Upper lobe of left lung (tissue), 4 donors: ENCODE results near the gene TMEM190.

ENCODE experiments used
- EP300 ChIP-seq, 4 donors: sonication (generic); formaldehyde crosslinking; IDR thresholded peaks; one replicate each; pipeline ENCODE4 v1.5.1; 2017; ENCODE audit warnings: antibody characterized with exemption in 4 of 4, control low read depth in 2 of 4
- POLR2A ChIP-seq, 4 donors: fragments of 450-650 bp; IDR thresholded peaks; one replicate each; pipeline ENCODE4 v1.5.1; 2016 to 2017; ENCODE audit warnings: antibody characterized with exemption in 4 of 4, mild to moderate bottlenecking in 2 of 4
- POLR2AphosphoS5 ChIP-seq, 2 donors: sonication (generic); formaldehyde crosslinking; IDR thresholded peaks; one replicate each; pipeline ENCODE4 v1.5.1; 2017; ENCODE audit warnings: antibody characterized with exemption in 2 of 2
- TF ChIP-seq, protein P1 (sequence below), 6 experiments: fragments of 450-650 bp in 4 of 6; fragments of 200-600 bp in 2 of 6; sonication (generic) in 2 of 6; IDR thresholded peaks; one replicate each; pipeline ENCODE4 v1.5.1; 2016 to 2019; ENCODE audit warnings: antibody characterized with exemption in 6 of 6

DNA sequence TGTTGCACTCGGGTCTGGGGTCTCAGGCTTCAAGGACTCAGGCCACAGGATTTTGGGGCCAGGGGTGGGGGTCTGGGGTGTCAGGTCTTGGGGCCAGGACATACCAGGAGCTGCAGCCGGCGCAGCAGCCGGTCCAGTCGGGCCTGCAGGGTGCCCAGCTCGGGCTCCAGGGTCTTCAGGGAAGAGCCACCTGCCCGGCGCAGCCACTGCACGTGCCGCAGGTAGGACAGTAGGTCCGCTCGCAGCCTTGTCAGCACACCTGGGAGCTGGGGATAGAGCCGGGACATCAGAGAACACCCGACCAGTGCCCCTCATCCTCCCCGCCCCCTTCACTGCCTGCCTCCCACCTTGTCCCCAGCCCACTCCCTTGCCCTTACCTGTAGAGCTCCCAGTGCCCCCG lies 8.5 kb upstream of the TMEM190 start:
- TF ChIP-seq, protein P1, sequence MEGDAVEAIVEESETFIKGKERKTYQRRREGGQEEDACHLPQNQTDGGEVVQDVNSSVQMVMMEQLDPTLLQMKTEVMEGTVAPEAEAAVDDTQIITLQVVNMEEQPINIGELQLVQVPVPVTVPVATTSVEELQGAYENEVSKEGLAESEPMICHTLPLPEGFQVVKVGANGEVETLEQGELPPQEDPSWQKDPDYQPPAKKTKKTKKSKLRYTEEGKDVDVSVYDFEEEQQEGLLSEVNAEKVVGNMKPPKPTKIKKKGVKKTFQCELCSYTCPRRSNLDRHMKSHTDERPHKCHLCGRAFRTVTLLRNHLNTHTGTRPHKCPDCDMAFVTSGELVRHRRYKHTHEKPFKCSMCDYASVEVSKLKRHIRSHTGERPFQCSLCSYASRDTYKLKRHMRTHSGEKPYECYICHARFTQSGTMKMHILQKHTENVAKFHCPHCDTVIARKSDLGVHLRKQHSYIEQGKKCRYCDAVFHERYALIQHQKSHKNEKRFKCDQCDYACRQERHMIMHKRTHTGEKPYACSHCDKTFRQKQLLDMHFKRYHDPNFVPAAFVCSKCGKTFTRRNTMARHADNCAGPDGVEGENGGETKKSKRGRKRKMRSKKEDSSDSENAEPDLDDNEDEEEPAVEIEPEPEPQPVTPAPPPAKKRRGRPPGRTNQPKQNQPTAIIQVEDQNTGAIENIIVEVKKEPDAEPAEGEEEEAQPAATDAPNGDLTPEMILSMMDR (IDR thresholded peaks at IDR 0.05), result no peak
- no peak for TF ChIP-seq POLR2AphosphoS5 (IDR thresholded peaks at IDR 0.05)
- TF ChIP-seq POLR2A (IDR thresholded peaks at IDR 0.05), result no peak
- TF ChIP-seq EP300 (IDR thresholded peaks at IDR 0.05), result no peak
